ENCODE results near the gene ITSN2.

Gene ITSN2

DNA sequence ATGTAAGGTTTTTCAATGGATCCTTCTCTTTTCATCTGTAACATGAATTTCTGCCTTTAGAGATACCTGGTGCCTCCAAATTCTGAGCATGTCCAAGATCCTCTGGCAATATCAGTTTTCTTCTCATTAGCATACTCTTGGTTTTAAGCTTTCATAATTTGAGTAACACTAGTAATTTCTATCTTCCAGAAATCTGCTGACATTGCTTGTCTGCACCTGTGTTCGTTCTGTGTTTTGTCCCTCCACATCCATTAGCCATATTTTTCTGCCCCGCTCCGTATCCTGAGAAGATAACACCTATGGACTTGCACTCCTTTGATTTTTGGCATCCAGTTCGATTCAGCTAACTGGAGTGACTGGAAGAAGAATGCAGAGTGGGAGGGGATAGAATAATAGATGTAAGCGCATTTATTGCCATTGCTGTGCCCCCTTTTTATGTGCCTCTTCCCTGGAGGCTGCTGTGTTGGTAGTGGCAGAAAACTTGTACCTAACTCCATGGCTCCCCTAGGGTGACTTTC is 32.3 kb upstream of the ITSN2 start:
- Histone ChIP-seq H3K9me3 (ENCODE audit: insufficient read depth, low read depth, low read length) (no peaks in the 10 kb centered on the region), H3K27ac (ENCODE audit: low read length) (no peak overlapping the region), H3K4me3 (ENCODE audit: low read length) (no peak overlapping the region), H3K9ac (ENCODE audit: low read depth, low read length) (no peak overlapping the region), H3K36me3 (ENCODE audit: insufficient read depth, low read depth, low read length) (no peaks in the 10 kb centered on the region), H3K27me3 (ENCODE audit: insufficient read depth, low read length) (no peaks in the 10 kb centered on the region), H3K4me1 (ENCODE audit: insufficient read depth, low read length) (no peaks in the 10 kb centered on the region)

DNA sequence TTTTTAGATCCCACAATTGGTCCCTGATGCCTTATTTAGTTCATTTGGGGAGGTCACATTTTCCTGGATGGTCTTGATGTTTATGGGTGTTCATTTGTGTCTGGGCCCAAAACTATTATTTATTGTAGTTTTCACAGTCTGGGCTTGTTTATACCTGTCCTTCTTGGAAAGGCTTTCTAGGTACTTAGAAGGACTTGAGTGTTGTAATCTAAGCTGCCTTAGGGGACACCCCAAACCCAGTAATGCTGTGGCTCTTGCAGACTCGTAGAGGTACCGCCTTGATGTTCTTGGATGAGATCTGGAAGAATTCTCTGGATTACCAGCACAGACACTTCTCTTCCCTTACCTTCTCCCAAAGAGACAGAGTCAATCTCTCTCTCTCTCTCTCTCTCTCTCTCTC is 25.0 kb upstream of the ITSN2 start:
- H3K4me3 ChIP-seq (ENCODE audit: low read length) = no peak overlapping the region
- no peak overlapping the region for H3K9ac ChIP-seq (ENCODE audit: low read depth, low read length)
- H3K27ac ChIP-seq (ENCODE audit: low read length) = no peak overlapping the region
- H3K27me3 ChIP-seq (ENCODE audit: insufficient read depth, low read length) = no peaks in the 10 kb centered on the region
- no peaks in the 10 kb centered on the region for H3K36me3 ChIP-seq (ENCODE audit: insufficient read depth, low read depth, low read length)
- H3K9me3 ChIP-seq (ENCODE audit: insufficient read depth, low read depth, low read length) = no peaks in the 10 kb centered on the region
- 0 out of 2 replicates have a peak, but pooled peaks cover 4% of the 10 kb centered on the region for H3K4me1 ChIP-seq (ENCODE audit: insufficient read depth, low read length)

DNA sequence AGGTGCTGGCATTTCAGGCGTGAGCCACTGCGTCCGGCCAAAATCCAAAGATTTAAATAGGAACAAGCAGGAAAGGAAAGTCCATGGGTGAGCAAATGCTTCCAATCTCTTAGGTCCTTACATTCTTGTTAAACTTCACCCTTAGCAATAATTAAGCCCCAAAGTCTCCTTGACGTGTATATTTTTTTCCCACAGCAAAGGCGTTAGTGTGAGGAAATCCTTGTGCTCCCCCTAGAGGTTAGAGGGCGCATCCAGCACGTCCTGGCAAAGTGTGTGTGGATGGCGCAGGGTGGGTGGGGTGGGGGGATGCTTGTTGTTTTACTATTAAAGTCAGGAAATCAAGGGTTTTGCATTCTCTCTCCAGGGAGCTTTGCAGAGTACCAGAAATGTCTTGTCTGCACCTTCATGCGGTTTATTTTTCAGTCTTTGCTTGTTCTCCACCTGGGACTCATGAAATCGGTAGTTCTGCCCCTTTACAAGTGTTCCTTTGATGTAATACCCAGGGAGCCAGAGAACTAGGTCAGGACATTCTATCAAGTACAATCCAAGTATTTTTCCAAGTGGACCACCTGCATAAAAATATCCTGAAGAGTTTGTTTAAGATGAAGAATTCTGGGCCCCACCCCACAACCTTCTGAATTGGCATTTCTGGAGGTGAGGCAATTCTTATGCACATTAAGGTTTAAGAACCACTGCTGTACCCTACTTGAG is 22.2 kb upstream of the ITSN2 start:
- Histone ChIP-seq H3K9ac (ENCODE audit: low read depth, low read length) (no peak overlapping the region), H3K36me3 (ENCODE audit: insufficient read depth, low read depth, low read length) (no peaks in the 10 kb centered on the region), H3K27ac (ENCODE audit: low read length) (no peak overlapping the region), H3K4me3 (ENCODE audit: low read length) (no peak overlapping the region), H3K4me1 (ENCODE audit: insufficient read depth, low read length) (0 out of 2 replicates have a peak, but pooled peaks cover 4% of the 10 kb centered on the region), H3K9me3 (ENCODE audit: insufficient read depth, low read depth, low read length) (no peaks in the 10 kb centered on the region), H3K27me3 (ENCODE audit: insufficient read depth, low read length) (no peaks in the 10 kb centered on the region)

DNA sequence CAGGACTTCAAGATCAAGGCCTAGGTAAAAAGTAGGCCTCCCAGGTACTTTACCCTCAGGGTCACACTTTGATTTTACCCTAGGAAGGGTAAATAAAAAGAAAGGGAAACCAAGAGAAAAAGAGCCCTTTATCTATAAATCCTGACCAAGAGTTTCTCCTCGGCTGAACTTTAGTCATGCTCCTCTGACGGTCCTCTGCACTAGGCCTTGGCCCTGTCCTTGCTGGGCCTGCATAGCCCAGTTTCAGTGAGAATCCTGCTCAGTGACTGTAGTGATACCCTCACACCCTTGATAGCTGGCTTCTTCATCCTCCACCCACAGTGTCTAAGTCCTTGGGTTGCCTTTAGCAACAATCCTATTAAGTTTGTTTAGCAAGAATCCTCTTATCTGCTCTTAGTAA is 20.5 kb upstream of the ITSN2 start:
- Histone ChIP-seq H3K9me3 (ENCODE audit: insufficient read depth, low read depth, low read length) (no peaks in the 10 kb centered on the region), H3K4me1 (ENCODE audit: insufficient read depth, low read length) (0 out of 2 replicates have a peak, but pooled peaks cover 4% of the 10 kb centered on the region), H3K36me3 (ENCODE audit: insufficient read depth, low read depth, low read length) (no peaks in the 10 kb centered on the region), H3K4me3 (ENCODE audit: low read length) (no peak overlapping the region), H3K27ac (ENCODE audit: low read length) (no peak overlapping the region), H3K9ac (ENCODE audit: low read depth, low read length) (no peak overlapping the region), H3K27me3 (ENCODE audit: insufficient read depth, low read length) (no peaks in the 10 kb centered on the region)

DNA sequence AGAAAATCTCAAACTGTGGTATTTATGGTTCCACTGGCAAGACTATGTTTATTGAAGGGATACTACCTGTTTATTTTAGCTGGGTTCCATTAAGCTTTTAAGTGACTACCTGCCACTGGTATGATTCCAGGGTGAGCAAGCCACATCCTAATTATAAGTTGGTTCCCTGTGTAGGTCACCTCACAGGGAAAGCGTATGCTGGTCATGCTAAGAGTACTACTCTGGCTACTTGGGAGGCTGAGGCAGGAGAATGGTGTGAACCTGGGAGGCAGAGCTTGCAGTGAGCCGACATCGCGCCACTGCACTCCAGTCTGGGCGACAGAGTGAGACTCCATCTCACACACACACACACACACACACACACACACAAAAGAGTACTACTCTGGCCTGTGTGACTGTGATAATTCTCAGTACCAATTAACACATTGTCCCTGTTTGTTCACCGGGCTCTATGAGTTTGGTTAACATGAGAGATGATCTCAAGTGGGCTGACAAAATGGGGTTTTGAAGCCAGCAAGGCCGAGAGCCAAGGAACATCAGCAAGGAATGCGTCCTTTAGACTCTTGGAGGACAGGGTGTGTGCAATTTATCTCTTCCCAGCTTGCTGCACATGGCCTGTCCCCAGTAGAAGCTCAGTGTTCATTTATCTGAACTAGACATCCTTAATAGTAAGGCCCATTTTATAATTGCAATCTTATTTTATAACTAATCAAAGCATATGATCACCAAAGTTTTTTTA is 15.2 kb upstream of the ITSN2 start:
- Histone ChIP-seq H3K36me3 (ENCODE audit: insufficient read depth, low read depth, low read length) (no peaks in the 10 kb centered on the region), H3K9me3 (ENCODE audit: insufficient read depth, low read depth, low read length) (no peaks in the 10 kb centered on the region), H3K4me3 (ENCODE audit: low read length) (no peak overlapping the region), H3K27ac (ENCODE audit: low read length) (no peak overlapping the region), H3K4me1 (ENCODE audit: insufficient read depth, low read length) (no peaks in the 10 kb centered on the region), H3K9ac (ENCODE audit: low read depth, low read length) (no peak overlapping the region), H3K27me3 (ENCODE audit: insufficient read depth, low read length) (no peaks in the 10 kb centered on the region)

DNA sequence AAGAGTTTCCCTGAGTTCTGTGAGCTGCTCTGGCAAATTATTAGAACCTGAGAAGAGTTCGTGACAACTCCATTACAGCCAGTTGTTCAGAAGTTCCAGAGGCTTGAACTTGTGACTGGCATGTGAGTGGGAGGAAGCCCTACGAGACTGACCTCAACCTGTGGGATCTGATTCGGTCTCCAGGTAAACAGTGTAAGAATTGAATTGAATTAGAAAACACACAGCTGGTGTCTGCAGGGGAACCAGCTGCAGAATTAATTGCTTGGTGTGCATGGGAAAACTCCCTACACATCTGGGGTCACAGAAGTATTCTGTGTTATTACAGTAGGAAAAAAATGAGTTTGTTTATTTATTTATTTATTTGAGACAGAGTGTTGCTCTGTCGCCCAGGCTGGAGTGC is 14.0 kb upstream of the ITSN2 start:
- H3K27ac ChIP-seq (ENCODE audit: low read length) = no peak overlapping the region
- no peaks in the 10 kb centered on the region for H3K36me3 ChIP-seq (ENCODE audit: insufficient read depth, low read depth, low read length)
- no peaks in the 10 kb centered on the region for H3K4me1 ChIP-seq (ENCODE audit: insufficient read depth, low read length)
- H3K4me3 ChIP-seq (ENCODE audit: low read length) = no peak overlapping the region
- H3K9ac ChIP-seq (ENCODE audit: low read depth, low read length) = no peak overlapping the region
- no peaks in the 10 kb centered on the region for H3K9me3 ChIP-seq (ENCODE audit: insufficient read depth, low read depth, low read length)
- H3K27me3 ChIP-seq (ENCODE audit: insufficient read depth, low read length) = no peaks in the 10 kb centered on the region

DNA sequence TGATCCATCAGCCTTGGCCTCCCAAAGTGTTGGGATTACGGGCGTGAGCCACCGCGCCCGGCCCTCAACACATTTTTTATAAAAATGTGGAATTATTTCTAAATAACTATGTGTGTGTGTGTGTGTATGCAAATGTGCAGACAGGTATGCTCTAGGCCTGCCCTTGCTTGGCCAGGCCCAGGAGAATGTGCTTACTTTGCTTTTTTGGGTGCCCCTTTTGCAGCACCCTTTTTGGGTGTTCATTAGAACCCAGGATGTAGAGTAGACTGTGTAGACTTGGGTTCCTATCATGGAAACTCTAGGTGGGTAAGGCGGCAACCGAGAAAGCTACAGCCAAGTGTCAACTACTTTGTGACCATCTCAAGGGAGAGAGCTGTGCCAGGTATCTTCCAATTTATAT is 11.7 kb upstream of the ITSN2 start:
- Histone ChIP-seq H3K9me3 (ENCODE audit: insufficient read depth, low read depth, low read length) (no peaks in the 10 kb centered on the region), H3K4me3 (ENCODE audit: low read length) (no peak overlapping the region), H3K36me3 (ENCODE audit: insufficient read depth, low read depth, low read length) (no peaks in the 10 kb centered on the region), H3K4me1 (ENCODE audit: insufficient read depth, low read length) (no peaks in the 10 kb centered on the region), H3K27ac (ENCODE audit: low read length) (no peak overlapping the region), H3K27me3 (ENCODE audit: insufficient read depth, low read length) (no peaks in the 10 kb centered on the region), H3K9ac (ENCODE audit: low read depth, low read length) (no peak overlapping the region)

DNA sequence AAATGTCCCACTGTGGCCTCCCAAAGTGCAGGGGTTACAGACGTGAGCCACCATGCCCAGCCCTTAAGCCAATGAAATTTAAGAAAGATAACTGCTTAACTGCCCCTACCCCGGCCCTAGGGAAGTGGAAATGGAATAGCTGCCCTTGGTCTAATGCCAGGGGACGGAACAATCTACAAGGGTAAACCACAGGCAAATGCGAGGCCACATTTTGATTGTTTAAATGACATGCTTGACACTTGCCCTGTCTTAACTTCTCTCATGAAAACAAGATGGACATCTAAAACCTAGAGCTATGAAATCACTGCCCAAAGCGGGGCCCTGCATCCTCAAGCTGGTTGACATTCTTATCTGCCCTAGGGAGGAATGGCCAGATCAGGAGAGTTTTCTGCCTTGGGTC is 5.5 kb upstream of the ITSN2 start:
- Histone ChIP-seq H3K4me3 (ENCODE audit: low read length) (no peak overlapping the region), H3K27ac (ENCODE audit: low read length) (no peak overlapping the region), H3K27me3 (ENCODE audit: insufficient read depth, low read length) (peaks cover 14% of the 10 kb centered on the region), H3K4me1 (ENCODE audit: insufficient read depth, low read length) (peaks cover 4% of the 10 kb centered on the region; the same call in 1 of the 2 replicates), H3K9me3 (ENCODE audit: insufficient read depth, low read depth, low read length) (no peaks in the 10 kb centered on the region), H3K36me3 (ENCODE audit: insufficient read depth, low read depth, low read length) (no peaks in the 10 kb centered on the region), H3K9ac (ENCODE audit: low read depth, low read length) (no peak overlapping the region)

DNA sequence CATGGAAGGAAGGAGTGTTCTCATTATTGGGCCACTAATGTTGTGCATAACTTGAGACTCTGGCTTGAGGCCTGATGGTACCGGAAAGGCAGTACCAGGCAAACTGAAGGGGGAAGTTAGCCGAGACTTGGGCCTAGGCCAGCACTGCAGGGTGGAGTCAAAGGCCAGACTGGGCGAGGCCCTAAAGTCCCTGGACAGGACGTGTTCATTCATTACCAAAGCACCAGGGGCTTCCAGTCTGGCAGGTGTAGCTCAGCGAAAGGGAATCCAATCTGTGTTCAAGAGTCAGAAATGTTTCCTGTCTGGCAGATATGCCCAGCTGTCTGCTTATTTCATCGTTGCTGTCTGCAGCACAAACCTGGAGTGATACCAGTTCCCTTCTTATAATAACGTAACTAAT is 4.7 kb upstream of the ITSN2 start:
- Histone ChIP-seq H3K36me3 (ENCODE audit: insufficient read depth, low read depth, low read length) (no peaks in the 10 kb centered on the region), H3K4me3 (ENCODE audit: low read length) (no peak overlapping the region), H3K9ac (ENCODE audit: low read depth, low read length) (no peak overlapping the region), H3K9me3 (ENCODE audit: insufficient read depth, low read depth, low read length) (no peaks in the 10 kb centered on the region), H3K4me1 (ENCODE audit: insufficient read depth, low read length) (peaks cover 5% of the 10 kb centered on the region; the same call in 1 of the 2 replicates), H3K27me3 (ENCODE audit: insufficient read depth, low read length) (peaks cover 17% of the 10 kb centered on the region), H3K27ac (ENCODE audit: low read length) (no peak overlapping the region)

DNA sequence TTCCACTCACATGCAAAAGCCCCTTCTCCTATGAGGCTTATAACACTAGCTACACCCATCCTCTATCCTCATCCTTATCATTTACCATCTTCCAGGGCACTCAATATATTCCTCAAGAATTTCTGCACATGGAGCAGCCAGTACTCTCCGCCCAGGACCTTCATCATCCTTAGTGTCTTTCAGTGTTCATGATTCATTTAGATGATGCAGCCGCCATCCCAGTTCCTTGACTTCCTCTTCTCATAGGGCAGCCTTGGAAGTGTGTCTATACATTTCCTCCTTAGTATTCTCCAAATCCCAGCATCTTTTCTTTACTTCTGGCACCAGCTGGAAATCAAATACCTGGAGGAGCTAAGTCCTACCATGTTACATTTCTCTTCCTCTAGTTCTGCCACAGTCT is 3.0 kb upstream of the ITSN2 start:
- Histone ChIP-seq H3K36me3 (ENCODE audit: insufficient read depth, low read depth, low read length) (no peaks in the 10 kb centered on the region), H3K27me3 (ENCODE audit: insufficient read depth, low read length) (peaks cover 32% of the 10 kb centered on the region), H3K27ac (ENCODE audit: low read length) (no peak overlapping the region), H3K9ac (ENCODE audit: low read depth, low read length) (no peak overlapping the region), H3K4me3 (ENCODE audit: low read length) (no peak overlapping the region), H3K4me1 (ENCODE audit: insufficient read depth, low read length) (peaks cover 9% of the 10 kb centered on the region), H3K9me3 (ENCODE audit: insufficient read depth, low read depth, low read length) (no peaks in the 10 kb centered on the region)

DNA sequence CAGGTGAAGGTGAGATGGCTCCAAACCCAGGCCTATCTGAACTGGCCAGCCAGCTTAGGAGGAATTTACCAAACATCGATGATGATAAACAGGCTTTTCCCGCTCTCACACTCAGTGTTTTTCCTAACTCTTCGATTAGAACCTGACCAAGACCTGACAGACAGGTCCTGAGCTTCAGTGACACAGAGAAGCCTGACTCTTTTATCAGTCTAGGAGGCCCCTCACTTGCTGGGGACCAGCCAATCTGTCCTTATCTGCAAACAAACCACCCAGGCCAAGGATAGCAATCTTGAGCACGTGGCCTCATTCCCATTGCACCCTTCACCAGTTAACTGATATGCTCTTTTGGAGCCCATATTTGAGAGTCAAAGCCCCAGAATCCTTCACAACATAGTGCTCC is 1.9 kb upstream of the ITSN2 start:
- Histone ChIP-seq H3K9me3 (ENCODE audit: insufficient read depth, low read depth, low read length) (no peaks in the 10 kb centered on the region), H3K27me3 (ENCODE audit: insufficient read depth, low read length) (peaks cover 37% of the 10 kb centered on the region), H3K36me3 (ENCODE audit: insufficient read depth, low read depth, low read length) (no peaks in the 10 kb centered on the region), H3K4me1 (ENCODE audit: insufficient read depth, low read length) (peaks cover 9% of the 10 kb centered on the region), H3K9ac (ENCODE audit: low read depth, low read length) (no peak overlapping the region), H3K4me3 (ENCODE audit: low read length) (no peak overlapping the region), H3K27ac (ENCODE audit: low read length) (no peak overlapping the region)

DNA sequence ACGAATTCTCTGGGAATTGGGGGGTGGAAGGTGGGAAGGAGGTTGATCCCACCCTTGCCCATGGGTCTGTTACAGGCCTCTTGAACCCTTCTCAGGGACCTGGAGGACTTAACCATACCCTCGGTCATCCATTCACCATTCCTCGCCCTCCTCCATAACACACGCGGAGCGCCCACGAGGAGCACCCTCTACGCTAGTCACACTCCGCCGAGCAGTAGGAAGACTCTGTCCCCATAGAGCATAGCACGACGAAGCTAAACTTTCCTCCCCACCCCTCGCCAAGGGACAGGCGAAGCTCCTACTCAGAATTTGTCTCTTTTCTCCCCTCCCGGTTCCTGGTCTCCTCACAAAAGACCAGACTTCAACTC is 611 bp upstream of the ITSN2 start:
- peaks cover 9% of the 10 kb centered on the region for H3K4me1 ChIP-seq (ENCODE audit: insufficient read depth, low read length)
- H3K27ac ChIP-seq (ENCODE audit: low read length) = no peak overlapping the region
- peak overlapping the region; percentile 65; the same call in 1 of the 2 replicates for H3K9ac ChIP-seq (ENCODE audit: low read depth, low read length)
- H3K4me3 ChIP-seq (ENCODE audit: low read length) = peak overlapping the region; percentile 75
- no peaks in the 10 kb centered on the region for H3K36me3 ChIP-seq (ENCODE audit: insufficient read depth, low read depth, low read length)
- H3K9me3 ChIP-seq (ENCODE audit: insufficient read depth, low read depth, low read length) = no peaks in the 10 kb centered on the region
- H3K27me3 ChIP-seq (ENCODE audit: insufficient read depth, low read length) = peaks cover 37% of the 10 kb centered on the region

All from iPS-20b (cell line).